CD14-positive monocyte (primary cell): ENCODE measurements around the gene NAXE. TPM values are rescaled to one million over a fixed set of nuclear protein-coding genes. Genes with fewer than 3 reads are reported as not detected.

ENCODE experiments used
- DNase-seq, 3 donors: peaks; one replicate each; pipeline ENCODE4 v3.0.0-alpha.2; 2011 to 2022
- H2AFZ ChIP-seq: 2 replicates; pipeline ENCODE4 v1.6.0; 2012; ENCODE audit warnings: mild to moderate bottlenecking, low read depth, low read length, inconsistent platforms; ENCODE audit not compliant: insufficient read depth, poor library complexity, severe bottlenecking
- H3K27ac ChIP-seq, 2 donors: 1 replicate in 1 of 2; 2 replicates in 1 of 2; pipeline ENCODE4 v1.5.1; 2012 to 2013; ENCODE audit warnings: low read length in 2 of 2, control low read depth in 1 of 2, inconsistent platforms in 1 of 2, low read depth in 1 of 2, mild to moderate bottlenecking in 1 of 2
- H3K27me3 ChIP-seq, 2 donors: one replicate each; pipeline versions ENCODE4 v1.6.0 to v1.6.1; 2011 to 2013; ENCODE audit warnings: low read length in 2 of 2; ENCODE audit not compliant: control insufficient read depth in 2 of 2, insufficient read depth in 2 of 2
- H3K36me3 ChIP-seq, 2 donors: replicated peaks in 1 of 2; 1 replicate in 1 of 2; 2 replicates in 1 of 2; pipeline versions ENCODE4 v1.5.1 to v1.6.1; 2012 to 2013; ENCODE audit warnings: low read length in 2 of 2, control low read depth in 1 of 2, inconsistent platforms in 1 of 2, mild to moderate bottlenecking in 1 of 2; ENCODE audit not compliant: insufficient read depth in 2 of 2, control insufficient read depth in 1 of 2
- H3K4me1 ChIP-seq, 2 donors: 1 replicate in 1 of 2; 2 replicates in 1 of 2; pipeline versions ENCODE4 v1.5.1 to v1.6.1; 2012 to 2013; ENCODE audit warnings: low read length in 2 of 2, control low read depth in 1 of 2, inconsistent platforms in 1 of 2, mild to moderate bottlenecking in 1 of 2, moderate library complexity in 1 of 2; ENCODE audit not compliant: insufficient read depth in 2 of 2, control insufficient read depth in 1 of 2
- H3K4me2 ChIP-seq: replicated peaks from 2 replicates; pipeline ENCODE3; 2012; ENCODE audit warnings: low read length, moderate library complexity, mild to moderate bottlenecking; ENCODE audit not compliant: poor library complexity, severe bottlenecking; ENCODE audit errors: extremely low read depth
- H3K4me3 ChIP-seq, 3 experiments: fragments of 200-600 bp in 1 of 3; sonication (generic) in 1 of 3; replicated peaks in 1 of 3; 1 replicate in 2 of 3; 2 replicates in 1 of 3; pipeline ENCODE4 v1.5.1; 2011 to 2013; ENCODE audit warnings: low read length in 3 of 3, mild to moderate bottlenecking in 3 of 3, control low read depth in 2 of 3, low read depth in 2 of 3, inconsistent platforms in 1 of 3, moderate library complexity in 1 of 3
- H3K79me2 ChIP-seq: 2 replicates; pipeline ENCODE4 v1.6.0; 2012; ENCODE audit warnings: mild to moderate bottlenecking, control low read depth, inconsistent platforms, low read length, moderate library complexity; ENCODE audit not compliant: insufficient read depth
- H3K9ac ChIP-seq: 2 replicates; pipeline ENCODE4 v1.6.0; 2017; ENCODE audit warnings: low read length, mild to moderate bottlenecking; ENCODE audit not compliant: insufficient read depth, poor library complexity, severe bottlenecking
- H3K9me3 ChIP-seq, 2 donors: replicated peaks in 1 of 2; 1 replicate in 1 of 2; 2 replicates in 1 of 2; pipeline versions ENCODE4 v1.5.1 to v1.6.1; 2012 to 2013; ENCODE audit warnings: low read length in 2 of 2, control low read depth in 1 of 2; ENCODE audit not compliant: control insufficient read depth in 1 of 2, insufficient read depth in 1 of 2
- H4K20me1 ChIP-seq: 2 replicates; pipeline ENCODE4 v1.6.0; 2012; ENCODE audit warnings: mild to moderate bottlenecking, low read length, control low read depth, moderate library complexity; ENCODE audit not compliant: insufficient read depth
- H3K27ac Mint-ChIP-seq, 7 donors: one replicate each; pipeline ENCODE4 v1.8.0; 2020; ENCODE audit warnings: mild to moderate bottlenecking in 7 of 7, mixed read lengths in 7 of 7, moderate library complexity in 6 of 7, inconsistent platforms in 2 of 7
- H3K27me3 Mint-ChIP-seq, 3 donors: one replicate each; pipeline ENCODE4 v1.8.0; 2021 to 2022; ENCODE audit warnings: low read depth in 3 of 3, mild to moderate bottlenecking in 3 of 3, mixed read lengths in 3 of 3, moderate library complexity in 3 of 3, inconsistent platforms in 1 of 3
- H3K36me3 Mint-ChIP-seq, 2 donors: one replicate each; pipeline ENCODE4 v1.8.0; 2020; ENCODE audit warnings: mixed read lengths in 2 of 2, inconsistent platforms in 1 of 2, mild to moderate bottlenecking in 1 of 2
- H3K4me1 Mint-ChIP-seq: one replicate; pipeline ENCODE4 v1.8.0; 2020; ENCODE audit warnings: mild to moderate bottlenecking, mixed read lengths
- H3K4me3 Mint-ChIP-seq, 2 donors: one replicate each; pipeline ENCODE4 v1.8.0; 2020; ENCODE audit warnings: mild to moderate bottlenecking in 2 of 2, mixed read lengths in 2 of 2, moderate library complexity in 1 of 2
- H3K9me3 Mint-ChIP-seq, 7 donors: one replicate each; pipeline ENCODE4 v1.8.0; 2020 to 2022; ENCODE audit warnings: mixed read lengths in 7 of 7, mild to moderate bottlenecking in 6 of 7, moderate library complexity in 6 of 7, inconsistent platforms in 2 of 7
- WGBS: methylation state at CpG from one replicate; pipeline ENCODE4 v1.1.5; 2013; ENCODE audit warnings: missing lambda C conversion rate; ENCODE audit not compliant: insufficient coverage; 5-methylcytosine and 5-hydroxymethylcytosine counted together
- intact Hi-C, 2 donors: fragments of 100-400 bp; cut with micrococcal nuclease; formaldehyde crosslinking; loops; one replicate each; pipeline versions ENCODE4 v1.15.0 to v1.15.1; 2023
- polyA plus RNA-seq, 3 donors: library from polyadenylated mRNA; depleted of rRNA in 1 of 3; unstranded in 2 of 3; stranded (reverse) in 1 of 3; fragments of 300-500 nt in 2 of 3; fragments of >200 nt in 1 of 3; fragmentation: Illumina TruSeq in 2 of 3; gene quantifications; 1 replicate in 2 of 3; 2 replicates in 1 of 3; pipeline ENCODE4 v1.2.3, GENCODE V29; 2012 to 2021
- TF ChIP-seq, protein P1 (sequence below): fragments of 200-600 bp; IDR thresholded peaks from one replicate; pipeline ENCODE4 v1.8.0; 2022; ENCODE audit warnings: antibody characterized with exemption, mild to moderate bottlenecking

Gene NAXE
- polyA plus RNA-seq, 3 donors = 23.7 to 81.7 (median 54.9) TPM

DNA sequence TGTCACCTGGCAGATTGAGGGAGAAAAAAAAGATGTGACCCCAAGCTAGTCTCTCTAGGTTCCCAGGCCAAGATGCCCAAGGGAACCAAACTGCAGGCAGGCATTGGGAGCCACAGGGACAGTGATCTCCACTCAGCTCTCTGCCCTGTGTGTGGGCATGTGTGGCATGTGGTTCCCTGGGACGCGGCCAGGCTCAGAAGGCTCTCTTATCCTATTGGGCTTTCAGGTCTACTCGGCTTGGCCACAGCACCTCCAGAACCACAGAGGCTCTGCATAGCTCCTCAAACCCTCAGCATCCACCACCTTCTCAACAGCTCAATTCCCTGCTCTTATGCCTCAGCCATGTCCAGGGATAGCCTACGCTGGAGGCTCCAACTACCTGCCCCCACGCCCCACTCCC lies 41.2 kb upstream of the NAXE start:
- H2AFZ ChIP-seq = no peak overlapping the region
- Mint-ChIP-seq H3K9me3 (peaks cover 0 to 1% (median 0%) of the 10 kb centered on the region in 7 donors), H3K27me3 (peaks cover 0 to 2% (median 0%) of the 10 kb centered on the region in 3 donors), H3K36me3 (peaks cover 28 to 52% of the 10 kb centered on the region in 2 donors), H3K4me1 (peaks cover 48% of the 10 kb centered on the region), H3K27ac (peak overlapping the region in 3 of 7 donors; percentile 6 to 95 (median 24)), H3K4me3 (no peak overlapping the region)
- no peaks in the 10 kb centered on the region for H3K27me3 ChIP-seq
- WGBS = 82% methylated on average over 5 of the region's 5 CpGs
- intact Hi-C loops = loop anchor here (5.0 to 10.0 kb wide), 2 partner anchors 48 to 56 kb away; partner anchors contain the start of gene MEF2D (in 1 of the 2)
- H3K27ac ChIP-seq = no peak overlapping the region
- no peaks in the 10 kb centered on the region for H3K79me2 ChIP-seq
- no peaks in the 10 kb centered on the region for H3K9me3 ChIP-seq
- DNase-seq = no peak
- H3K4me3 ChIP-seq = no peak overlapping the region
- TF ChIP-seq, protein P1, sequence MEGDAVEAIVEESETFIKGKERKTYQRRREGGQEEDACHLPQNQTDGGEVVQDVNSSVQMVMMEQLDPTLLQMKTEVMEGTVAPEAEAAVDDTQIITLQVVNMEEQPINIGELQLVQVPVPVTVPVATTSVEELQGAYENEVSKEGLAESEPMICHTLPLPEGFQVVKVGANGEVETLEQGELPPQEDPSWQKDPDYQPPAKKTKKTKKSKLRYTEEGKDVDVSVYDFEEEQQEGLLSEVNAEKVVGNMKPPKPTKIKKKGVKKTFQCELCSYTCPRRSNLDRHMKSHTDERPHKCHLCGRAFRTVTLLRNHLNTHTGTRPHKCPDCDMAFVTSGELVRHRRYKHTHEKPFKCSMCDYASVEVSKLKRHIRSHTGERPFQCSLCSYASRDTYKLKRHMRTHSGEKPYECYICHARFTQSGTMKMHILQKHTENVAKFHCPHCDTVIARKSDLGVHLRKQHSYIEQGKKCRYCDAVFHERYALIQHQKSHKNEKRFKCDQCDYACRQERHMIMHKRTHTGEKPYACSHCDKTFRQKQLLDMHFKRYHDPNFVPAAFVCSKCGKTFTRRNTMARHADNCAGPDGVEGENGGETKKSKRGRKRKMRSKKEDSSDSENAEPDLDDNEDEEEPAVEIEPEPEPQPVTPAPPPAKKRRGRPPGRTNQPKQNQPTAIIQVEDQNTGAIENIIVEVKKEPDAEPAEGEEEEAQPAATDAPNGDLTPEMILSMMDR = no peak
- peaks cover 41 to 45% of the 10 kb centered on the region in 2 donors for H3K4me1 ChIP-seq
- peaks cover 14 to 43% of the 10 kb centered on the region in 2 donors for H3K36me3 ChIP-seq
- no peak overlapping the region for H3K4me2 ChIP-seq
- no peak overlapping the region for H3K9ac ChIP-seq
- H4K20me1 ChIP-seq = no peaks in the 10 kb centered on the region

DNA sequence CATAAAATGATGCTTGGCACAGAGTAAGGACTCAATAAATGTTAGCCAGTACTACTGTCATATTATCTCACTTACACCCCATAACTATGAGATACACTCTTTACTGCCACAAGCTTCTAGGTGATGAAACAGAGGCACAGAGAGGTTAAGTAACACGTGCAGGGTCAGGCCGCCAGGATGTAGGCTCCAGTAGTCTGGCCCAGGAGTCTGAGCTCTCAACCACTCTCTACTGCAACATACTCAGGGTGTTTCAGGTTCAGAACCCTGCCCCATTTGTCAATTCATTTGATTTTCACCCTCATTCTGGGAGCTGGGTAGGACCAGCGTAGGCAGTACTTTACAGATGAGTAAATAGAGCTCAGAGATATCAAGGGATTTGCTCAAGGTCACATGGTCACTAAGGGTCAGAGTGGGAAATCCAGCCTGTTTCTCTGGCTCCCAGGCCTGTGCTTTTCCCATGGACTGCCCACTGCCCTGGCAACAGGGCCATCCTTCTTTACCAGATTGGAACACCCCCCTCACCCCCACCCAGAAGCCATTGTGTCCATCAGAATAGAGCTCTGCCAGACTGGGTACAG lies 40.4 kb upstream of the NAXE start:
- no peak overlapping the region for H3K4me2 ChIP-seq
- WGBS = 70% methylated on average over 2 of the region's 3 CpGs
- H3K27ac Mint-ChIP-seq = peak overlapping the region; percentile 79 to 97 (median 90)
- H3K4me1 ChIP-seq = peaks cover 41 to 45% of the 10 kb centered on the region in 2 donors
- peaks cover 27 to 49% of the 10 kb centered on the region in 2 donors for H3K36me3 Mint-ChIP-seq
- H3K27ac ChIP-seq = peak overlapping the region; percentile 3 to 93
- intact Hi-C loops = loop anchor here (5.0 to 10.0 kb wide), 2 partner anchors 49 to 56 kb away; partner anchors contain the start of gene MEF2D (in 1 of the 2)
- DNase-seq = peak in 1 of 3 donors; percentile 11
- peak overlapping the region; percentile 12 for H2AFZ ChIP-seq
- peaks cover 14 to 42% of the 10 kb centered on the region in 2 donors for H3K36me3 ChIP-seq
- no peak overlapping the region for H3K4me3 ChIP-seq
- no peak overlapping the region for H3K9ac ChIP-seq
- no peaks in the 10 kb centered on the region for H4K20me1 ChIP-seq
- H3K79me2 ChIP-seq = no peaks in the 10 kb centered on the region
- H3K27me3 ChIP-seq = no peaks in the 10 kb centered on the region
- H3K27me3 Mint-ChIP-seq = peaks cover 0 to 2% (median 1%) of the 10 kb centered on the region in 3 donors
- peaks cover 55% of the 10 kb centered on the region for H3K4me1 Mint-ChIP-seq
- H3K9me3 Mint-ChIP-seq = peaks cover 0 to 1% (median 0%) of the 10 kb centered on the region in 7 donors
- no peak overlapping the region for H3K4me3 Mint-ChIP-seq
- TF ChIP-seq, protein P1 = no peak
- H3K9me3 ChIP-seq = no peaks in the 10 kb centered on the region
